ENCODE data around the gene SLC16A12.
"Not testable (repeated sequence)": the region's sequence is repeated elsewhere in the genome, so short reads cannot be mapped to it uniquely, and the experiment has no call there.

Gene SLC16A12

GRCh38 chr10:89463846-89464537 is 71.4 kb downstream of the SLC16A12 start:
- Mint-ChIP-seq H3K4me3 (no peak overlapping the region), H3K27ac (no peak overlapping the region), H3K36me3 (no peaks in the 10 kb centered on the region), H3K9me3 (no peaks in the 10 kb centered on the region), H3K27me3 (peaks cover 7% of the 10 kb centered on the region), H3K4me1 (peaks cover 2% of the 10 kb centered on the region)
- DNase-seq (ENCODE audit: low spot score in 2 of 2) = no peak
- ATAC-seq (ENCODE audit: low read depth) = no peak

GRCh38 chr10:89458784-89459183 is 76.6 kb downstream of the SLC16A12 start:
- Mint-ChIP-seq H3K9me3 (no peaks in the 10 kb centered on the region), H3K4me1 (peaks cover 6% of the 10 kb centered on the region), H3K27ac (no peak overlapping the region), H3K4me3 (no peak overlapping the region), H3K27me3 (peaks cover 9% of the 10 kb centered on the region), H3K36me3 (no peaks in the 10 kb centered on the region)
- DNase-seq (ENCODE audit: low spot score in 2 of 2) (no peak), ATAC-seq (ENCODE audit: low read depth) (no peak)

- DNase-seq (ENCODE audit: low spot score in 2 of 2) = no peak
- H3K27ac Mint-ChIP-seq = no peak overlapping the region
- no peaks in the 10 kb centered on the region for H3K9me3 Mint-ChIP-seq
- peaks cover 6% of the 10 kb centered on the region for H3K4me1 Mint-ChIP-seq
- no peak for ATAC-seq (ENCODE audit: low read depth)
- no peaks in the 10 kb centered on the region for H3K36me3 Mint-ChIP-seq
- H3K27me3 Mint-ChIP-seq = peaks cover 9% of the 10 kb centered on the region
- no peak overlapping the region for H3K4me3 Mint-ChIP-seq
Measured at GRCh38 chr10:89458291-89458690, 77.1 kb downstream of the SLC16A12 start.

- no peak overlapping the region for H3K27ac Mint-ChIP-seq
- H3K36me3 Mint-ChIP-seq = no peaks in the 10 kb centered on the region
Measured at GRCh38 chr10:89454561-89455347, 80.6 kb downstream of the SLC16A12 start.

GRCh38 chr10:89452193-89452592 is 83.2 kb downstream of the SLC16A12 start:
- Mint-ChIP-seq H3K27ac (no peak overlapping the region), H3K27me3 (peaks cover 3% of the 10 kb centered on the region)
- no peak for ATAC-seq (ENCODE audit: low read depth)

More at GRCh38 chr10:89454561-89455347, 80.6 kb downstream of the SLC16A12 start:
- Mint-ChIP-seq H3K4me3 (no peak overlapping the region), H3K27me3 (peaks cover 5% of the 10 kb centered on the region), H3K9me3 (no peaks in the 10 kb centered on the region), H3K4me1 (peaks cover 6% of the 10 kb centered on the region)
- DNase-seq (ENCODE audit: low spot score in 2 of 2) (no peak), ATAC-seq (ENCODE audit: low read depth) (no peak)

DNA sequence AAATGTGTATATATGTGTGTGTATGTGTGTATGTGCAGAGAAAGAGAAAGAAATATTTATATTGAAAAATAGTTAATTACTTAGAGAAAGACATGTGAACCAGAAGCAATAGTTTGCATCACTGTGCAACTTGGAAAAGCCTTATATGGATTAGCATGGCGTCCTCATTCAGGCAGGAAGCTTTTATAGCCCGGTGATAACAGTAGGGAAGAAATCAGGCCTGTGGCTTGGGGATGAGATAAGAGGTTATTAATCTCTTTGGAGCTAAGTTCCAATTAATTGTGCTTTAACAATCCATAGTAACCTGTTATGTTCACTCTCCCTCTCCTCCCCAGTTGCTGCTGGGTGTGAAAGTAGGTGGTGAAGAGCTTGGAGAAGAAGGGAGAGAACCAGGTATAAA is 84.5 kb downstream of the SLC16A12 start:
- ATAC-seq (ENCODE audit: low read depth) = no peak
- Mint-ChIP-seq H3K4me3 (no peak overlapping the region), H3K27me3 (peaks cover 2% of the 10 kb centered on the region), H3K9me3 (peaks cover 3% of the 10 kb centered on the region), H3K27ac (no peak overlapping the region), H3K4me1 (peaks cover 6% of the 10 kb centered on the region), H3K36me3 (peaks cover 2% of the 10 kb centered on the region)
- DNase-seq (ENCODE audit: low spot score in 2 of 2) = no peak

More at GRCh38 chr10:89452193-89452592, 83.2 kb downstream of the SLC16A12 start:
- peaks cover 6% of the 10 kb centered on the region for H3K4me1 Mint-ChIP-seq
- H3K36me3 Mint-ChIP-seq = no peaks in the 10 kb centered on the region
- H3K9me3 Mint-ChIP-seq = no peaks in the 10 kb centered on the region
- H3K4me3 Mint-ChIP-seq = no peak overlapping the region
- no peak for DNase-seq (ENCODE audit: low spot score in 2 of 2)

GRCh38 chr10:89444819-89445218 is 90.6 kb downstream of the SLC16A12 start:
- not testable (repeated sequence) for H3K27me3 Mint-ChIP-seq; H3K4me3 Mint-ChIP-seq; H3K27ac Mint-ChIP-seq; ATAC-seq (ENCODE audit: low read depth); H3K36me3 Mint-ChIP-seq; H3K9me3 Mint-ChIP-seq; DNase-seq (ENCODE audit: low spot score in 2 of 2); H3K4me1 Mint-ChIP-seq

DNA sequence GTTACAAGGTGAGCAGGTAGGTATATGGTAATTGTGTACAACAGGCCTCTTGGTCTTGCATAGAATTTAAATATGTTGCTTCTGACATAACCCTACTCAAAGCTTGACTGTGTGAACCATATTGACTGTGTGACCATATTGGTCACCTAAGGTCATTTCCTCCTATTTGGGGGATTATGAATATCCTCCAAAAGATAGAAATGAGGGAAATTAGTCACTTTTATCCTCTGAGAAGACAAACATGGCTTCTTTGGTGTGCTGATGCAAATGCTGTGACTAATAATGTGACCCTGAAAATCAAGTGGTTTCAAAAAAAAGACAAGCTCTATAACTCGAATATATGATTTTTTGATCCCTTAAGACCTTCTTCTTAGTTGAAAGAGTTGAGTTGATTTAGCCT is 93.1 kb downstream of the SLC16A12 start:
- Mint-ChIP-seq H3K4me1 (no peaks in the 10 kb centered on the region), H3K4me3 (no peak overlapping the region), H3K27me3 (peaks cover 10% of the 10 kb centered on the region), H3K27ac (no peak overlapping the region), H3K9me3 (peaks cover 5% of the 10 kb centered on the region), H3K36me3 (peaks cover 4% of the 10 kb centered on the region)
- ATAC-seq (ENCODE audit: low read depth) = no peak
- DNase-seq (ENCODE audit: low spot score in 2 of 2) = no peak

- Mint-ChIP-seq H3K4me1 (no peaks in the 10 kb centered on the region), H3K36me3 (no peaks in the 10 kb centered on the region), H3K4me3 (no peak overlapping the region), H3K27me3 (peaks cover 16% of the 10 kb centered on the region), H3K27ac (no peak overlapping the region), H3K9me3 (no peaks in the 10 kb centered on the region)
- no peak for DNase-seq (ENCODE audit: low spot score in 2 of 2)
- ATAC-seq (ENCODE audit: low read depth) = no peak
Measured at GRCh38 chr10:89440226-89441009, 95.0 kb downstream of the SLC16A12 start.

DNA sequence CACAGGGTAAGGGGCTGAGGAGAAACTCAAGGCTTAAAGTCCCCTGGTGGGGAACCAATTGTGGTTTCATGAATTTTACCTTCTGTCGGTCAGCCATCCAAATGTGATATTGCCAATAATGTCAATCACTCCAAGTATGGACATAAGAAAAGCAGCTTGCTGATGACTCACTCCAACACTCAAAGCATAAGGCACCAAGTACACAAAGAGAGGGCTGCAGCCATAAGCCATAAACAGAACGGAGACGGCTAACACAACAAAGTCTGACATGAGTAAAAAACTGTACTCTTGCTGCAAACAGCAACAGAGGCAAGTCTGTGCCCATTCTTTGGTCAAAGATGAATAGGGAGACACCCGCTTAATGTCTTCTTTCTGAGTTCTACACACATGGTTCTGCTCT is 96.9 kb downstream of the SLC16A12 start:
- no peaks in the 10 kb centered on the region for H3K4me1 Mint-ChIP-seq
- no peak overlapping the region for H3K27ac Mint-ChIP-seq
- H3K27me3 Mint-ChIP-seq = peaks cover 16% of the 10 kb centered on the region
- DNase-seq (ENCODE audit: low spot score in 2 of 2) = no peak
- H3K9me3 Mint-ChIP-seq = no peaks in the 10 kb centered on the region
- no peak overlapping the region for H3K4me3 Mint-ChIP-seq
- H3K36me3 Mint-ChIP-seq = no peaks in the 10 kb centered on the region
- no peak for ATAC-seq (ENCODE audit: low read depth)

DNA sequence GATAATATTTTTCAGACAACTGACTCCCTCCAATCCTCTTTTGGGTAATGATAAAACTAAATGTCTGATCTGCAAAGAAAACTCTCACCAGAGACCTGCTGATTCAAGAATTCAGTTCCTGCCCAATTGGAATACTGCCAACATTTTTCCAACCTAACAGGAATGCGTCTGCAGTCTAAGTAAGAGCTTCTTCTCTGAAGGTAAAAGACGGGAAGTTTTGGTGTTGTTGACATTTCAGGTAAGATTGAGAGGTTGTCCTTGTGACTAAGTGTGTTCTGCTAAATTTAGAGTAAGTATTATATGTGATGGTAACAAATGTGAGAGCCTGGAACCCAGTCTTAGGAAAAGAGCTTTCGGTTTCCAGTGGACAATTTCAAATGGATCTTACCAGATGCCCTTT is 103.4 kb downstream of the SLC16A12 start:
- Mint-ChIP-seq H3K9me3 (no peaks in the 10 kb centered on the region), H3K4me1 (no peaks in the 10 kb centered on the region), H3K4me3 (no peak overlapping the region), H3K27me3 (peaks cover 9% of the 10 kb centered on the region), H3K36me3 (no peaks in the 10 kb centered on the region), H3K27ac (no peak overlapping the region)
- ATAC-seq (ENCODE audit: low read depth) = no peak
- DNase-seq (ENCODE audit: low spot score in 2 of 2) = no peak

DNA sequence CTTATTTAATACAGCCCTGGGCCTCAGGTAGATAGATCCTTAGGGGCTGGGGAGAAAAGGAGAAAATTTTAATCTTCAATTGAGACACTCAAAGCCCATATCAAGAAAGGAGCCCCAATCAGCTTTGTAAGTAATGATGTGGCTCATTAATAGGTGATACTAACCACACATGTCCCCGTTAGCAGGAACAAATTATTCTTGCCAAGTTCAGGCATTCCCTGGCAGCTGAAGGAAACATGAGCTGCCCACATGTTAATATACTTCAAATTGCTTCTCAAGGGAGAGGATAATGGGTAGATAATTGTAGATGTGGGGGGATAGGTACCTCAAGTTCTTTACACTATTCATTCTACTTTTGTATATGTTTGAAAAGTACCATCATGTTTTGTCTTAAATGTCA is 106.5 kb downstream of the SLC16A12 start:
- H3K27me3 Mint-ChIP-seq = no peaks in the 10 kb centered on the region
- DNase-seq (ENCODE audit: low spot score in 2 of 2) (no peak), ATAC-seq (ENCODE audit: low read depth) (no peak)
- H3K36me3 Mint-ChIP-seq = no peaks in the 10 kb centered on the region
- H3K4me3 Mint-ChIP-seq = no peak overlapping the region
- peaks cover 2% of the 10 kb centered on the region for H3K4me1 Mint-ChIP-seq
- H3K9me3 Mint-ChIP-seq = no peaks in the 10 kb centered on the region
- H3K27ac Mint-ChIP-seq = no peak overlapping the region

GRCh38 chr10:89427629-89428028 is 107.8 kb downstream of the SLC16A12 start:
- ATAC-seq (ENCODE audit: low read depth) (no peak), DNase-seq (ENCODE audit: low spot score in 2 of 2) (no peak)
- no peaks in the 10 kb centered on the region for H3K36me3 Mint-ChIP-seq
- peaks cover 5% of the 10 kb centered on the region for H3K4me1 Mint-ChIP-seq
- H3K27ac Mint-ChIP-seq = no peak overlapping the region
- no peaks in the 10 kb centered on the region for H3K9me3 Mint-ChIP-seq
- H3K4me3 Mint-ChIP-seq = no peak overlapping the region
- H3K27me3 Mint-ChIP-seq = no peaks in the 10 kb centered on the region

- H3K27ac Mint-ChIP-seq = no peak overlapping the region
- ATAC-seq (ENCODE audit: low read depth) (peak; percentile 73), DNase-seq (ENCODE audit: low spot score in 2 of 2) (peak in 1 of 2 donors; percentile 31)
- peaks cover under 1% of the 10 kb centered on the region for H3K36me3 Mint-ChIP-seq
- no peaks in the 10 kb centered on the region for H3K27me3 Mint-ChIP-seq
- H3K9me3 Mint-ChIP-seq = no peaks in the 10 kb centered on the region
- peaks cover 9% of the 10 kb centered on the region for H3K4me1 Mint-ChIP-seq
- no peak overlapping the region for H3K4me3 Mint-ChIP-seq
Measured at GRCh38 chr10:89426230-89426868, 109.0 kb downstream of the SLC16A12 start.
